NCI-H1930 (cell line): Measurements from ENCODE around the gene CPNE9.

Experiments used
- DNase-seq, 2 experiments: peaks; one replicate each; lab custom pipeline; 2025; lab: John Stamatoyannopoulos, UW

The CPNE9 gene

GRCh38 chr3:9686703-9687102 lies 16.9 kb upstream of the CPNE9 start:
- DNase-seq, result no peak

- no peak for DNase-seq
Observed at GRCh38 chr3:9687514-9687913, 16.1 kb upstream of the CPNE9 start.

- no peak for DNase-seq
Observed at GRCh38 chr3:9688961-9689360, 14.7 kb upstream of the CPNE9 start.

- DNase-seq, result no peak
Observed at GRCh38 chr3:9689757-9690156, 13.9 kb upstream of the CPNE9 start.

GRCh38 chr3:9690451-9691450 lies 12.9 kb upstream of the CPNE9 start:
- no peak for DNase-seq

GRCh38 chr3:9691636-9692035 lies 12.0 kb upstream of the CPNE9 start:
- DNase-seq, result no peak

- no peak for DNase-seq
Observed at GRCh38 chr3:9692416-9692815, 11.2 kb upstream of the CPNE9 start.

- no peak for DNase-seq
Observed at GRCh38 chr3:9695345-9695744, 8.3 kb upstream of the CPNE9 start.

- DNase-seq, result no peak
Observed at GRCh38 chr3:9695746-9696145, 7.9 kb upstream of the CPNE9 start.

- DNase-seq, result no peak
Observed at GRCh38 chr3:9696480-9697220, 7.0 kb upstream of the CPNE9 start.

- DNase-seq, result no peak
Observed at GRCh38 chr3:9697892-9698291, 5.7 kb upstream of the CPNE9 start.

GRCh38 chr3:9698293-9698692 lies 5.3 kb upstream of the CPNE9 start:
- DNase-seq, result no peak

- DNase-seq, result no peak
Observed at GRCh38 chr3:9700536-9700935, 3.1 kb upstream of the CPNE9 start.

GRCh38 chr3:9701006-9701405 lies 2.6 kb upstream of the CPNE9 start:
- DNase-seq, result no peak

- DNase-seq, result no peak
Observed at GRCh38 chr3:9701711-9702110, 1.9 kb upstream of the CPNE9 start.

- DNase-seq, result no peak
Observed at GRCh38 chr3:9703240-9703639, 393 bp upstream of the CPNE9 start.

GRCh38 chr3:9704347-9705322 lies 1.0 kb downstream of the CPNE9 start:
- DNase-seq, result no peak

- no peak for DNase-seq
Observed at GRCh38 chr3:9710174-9710739, 6.6 kb downstream of the CPNE9 start.

- no peak for DNase-seq
Observed at GRCh38 chr3:9712415-9712814, 8.8 kb downstream of the CPNE9 start.

GRCh38 chr3:9713142-9713541 lies 9.5 kb downstream of the CPNE9 start:
- DNase-seq, result no peak

GRCh38 chr3:9715136-9715535 lies 11.5 kb downstream of the CPNE9 start:
- no peak for DNase-seq
